Activated T-helper 9 cell treated with anti-CD3 and anti-CD28 coated beads, Interleukin-2, amount 50 U/mL, for 16 hours (primary cell): ENCODE data around the gene B4GALNT4.
"Not testable (repeated sequence)": the region's sequence is repeated elsewhere in the genome, so short reads cannot be mapped to it uniquely, and the experiment has no call there.

ENCODE experiments used
- DNase-seq: peaks from one replicate; pipeline ENCODE4 v3.0.0-alpha.2; 2020; ENCODE audit warnings: low read depth

Gene B4GALNT4

GRCh38 chr11:408154-409007 is 39.1 kb downstream of the B4GALNT4 start:
- no peak for DNase-seq

- DNase-seq, result no peak
Observed at GRCh38 chr11:409008-409599, 39.8 kb downstream of the B4GALNT4 start.

GRCh38 chr11:409600-410483 is 40.5 kb downstream of the B4GALNT4 start:
- DNase-seq, result no peak

GRCh38 chr11:410711-411110 is 41.4 kb downstream of the B4GALNT4 start:
- DNase-seq, result not testable (repeated sequence)

- not testable (repeated sequence) for DNase-seq
Observed at GRCh38 chr11:411520-411919, 42.2 kb downstream of the B4GALNT4 start.

GRCh38 chr11:412641-413119 is 43.4 kb downstream of the B4GALNT4 start:
- no peak for DNase-seq

GRCh38 chr11:413120-414081 is 44.1 kb downstream of the B4GALNT4 start:
- no peak for DNase-seq

- DNase-seq, result no peak
Observed at GRCh38 chr11:414318-414857, 45.1 kb downstream of the B4GALNT4 start.

GRCh38 chr11:415640-416041 is 46.3 kb downstream of the B4GALNT4 start:
- DNase-seq, result no peak

GRCh38 chr11:416051-416756 is 46.9 kb downstream of the B4GALNT4 start:
- DNase-seq, result no peak

GRCh38 chr11:416757-417621 is 47.7 kb downstream of the B4GALNT4 start:
- DNase-seq, result no peak

- no peak for DNase-seq
Observed at GRCh38 chr11:417652-418342, 48.5 kb downstream of the B4GALNT4 start.

- no peak for DNase-seq
Observed at GRCh38 chr11:418343-419247, 49.3 kb downstream of the B4GALNT4 start.

- no peak for DNase-seq
Observed at GRCh38 chr11:419248-420005, 50.1 kb downstream of the B4GALNT4 start.

GRCh38 chr11:420054-420910 is 51.0 kb downstream of the B4GALNT4 start:
- no peak for DNase-seq

- DNase-seq, result no peak
Observed at GRCh38 chr11:420911-421321, 51.6 kb downstream of the B4GALNT4 start.
